ENCODE data around the gene EMX1. TPM values are rescaled to one million over a fixed set of nuclear protein-coding genes. Genes with fewer than 3 reads are reported as not detected.

EMX1 gene
- total RNA-seq, 1 experiment from 2014 or later: 0.72 TPM

- peaks cover 44 to 45% of the 10 kb centered on the region in 2 experiments for H3K4me1 Mint-ChIP-seq
- Histone ChIP-seq H3K4me1 (ENCODE audit: insufficient read depth, low read length) (peaks cover 7% of the 10 kb centered on the region; the same call in 1 of the 2 replicates), H4K8ac (replicated peaks; ENCODE audit: insufficient read length, low read depth, low read length) (no peak overlapping the region), H3K23me2 (ENCODE audit: insufficient read length, low read depth, low read length, poor library complexity, severe bottlenecking) (no peaks in the 10 kb centered on the region), H2BK5ac (ENCODE audit: insufficient read length, low read length) (no peak overlapping the region), H4K5ac (ENCODE audit: insufficient read length, low read depth, low read length) (no peak overlapping the region), H3T11ph (ENCODE audit: low read length) (no peak overlapping the region), H4K20me1 (ENCODE audit: control insufficient read depth, insufficient read depth, insufficient read length) (no peaks in the 10 kb centered on the region), H3K23ac (ENCODE audit: insufficient read length, low read depth, low read length) (no peak overlapping the region), H3K4ac (ENCODE audit: low read depth, low read length) (no peak overlapping the region), H3K79me2 (ENCODE audit: insufficient read depth, low read length) (no peaks in the 10 kb centered on the region), H3K4me2 (ENCODE audit: insufficient read depth, insufficient read length, low read length) (no peak overlapping the region), H2BK120ac (ENCODE audit: low read depth, low read length, poor library complexity, severe bottlenecking) (no peak overlapping the region), H3K9me3 (ENCODE audit: control insufficient read depth, low read depth, low read length) (no peaks in the 10 kb centered on the region), H4K91ac (ENCODE audit: insufficient read length, low read depth, low read length) (no peak overlapping the region), H2BK15ac (ENCODE audit: low read depth, low read length) (no peak overlapping the region), H3K14ac (ENCODE audit: insufficient read depth, low read length) (no peak overlapping the region), H3K18ac (ENCODE audit: insufficient read length, low read depth, low read length) (no peak overlapping the region), H2BK20ac (ENCODE audit: low read depth, low read length, poor library complexity, severe bottlenecking) (no peak overlapping the region), H2AK5ac (ENCODE audit: insufficient read length, low read length) (no peak overlapping the region), H3K9ac (ENCODE audit: extremely low read depth, insufficient read length, low read length) (no peak overlapping the region), H2BK12ac (ENCODE audit: insufficient read length, low read depth, low read length) (no peak overlapping the region), H2AFZ (ENCODE audit: low read length) (no peak overlapping the region), H3K27ac (ENCODE audit: insufficient read length, low read depth, low read length) (no peak overlapping the region), H3K27me3 (ENCODE audit: insufficient read depth, low read length) (no peaks in the 10 kb centered on the region), H3K56ac (ENCODE audit: insufficient read length, low read depth, low read length) (no peak overlapping the region), H3K79me1 (ENCODE audit: insufficient read depth, low read depth, low read length, poor library complexity, severe bottlenecking) (no peaks in the 10 kb centered on the region)
- no peak overlapping the region for H3K27ac Mint-ChIP-seq
- H3K36me3 Mint-ChIP-seq (ENCODE audit: insufficient read depth in 1 of 3, low read depth in 3 of 3): peaks cover 6 to 18% (median 17%) of the 10 kb centered on the region in 3 experiments; a peak in 6 of 7 replicates
- H3K9me3 Mint-ChIP-seq: no peaks in the 10 kb centered on the region
- TF ChIP-seq CTCF (conservative IDR thresholded peaks at IDR 0.05): no peak
- DNase-seq: no peak
- WGBS (ENCODE audit: extremely low coverage, insufficient read length, low lambda C conversion rate): no CpG with 5 or more reads among the region's 10 CpGs
- peaks cover 20% of the 10 kb centered on the region for H3K27me3 Mint-ChIP-seq (ENCODE audit: low read depth)
- no peak overlapping the region for H3K4me3 Mint-ChIP-seq
Observed at GRCh38 chr2:72947952-72948830, 30.9 kb downstream of the EMX1 start.
